ENCODE results near the gene CLMN. TPM values are rescaled to one million over a fixed set of nuclear protein-coding genes. Genes with fewer than 3 reads are reported as not detected.

Gene CLMN
- total RNA-seq, 1 donor: 0.36 TPM

GRCh38 chr14:95312311-95312710 is 7.4 kb downstream of the CLMN start:
- H3K4me3 ChIP-seq (ENCODE audit: low read depth, low read length): no peak overlapping the region
- DNase-seq (ENCODE audit: low read depth): no peak
- TF ChIP-seq CTCF (IDR thresholded peaks at IDR 0.05; ENCODE audit: insufficient read depth, low read length): no peak

- TF ChIP-seq CTCF (IDR thresholded peaks at IDR 0.05; ENCODE audit: insufficient read depth, low read length): no peak
- DNase-seq (ENCODE audit: low read depth): no peak
- H3K4me3 ChIP-seq (ENCODE audit: low read depth, low read length): no peak overlapping the region
These were observed 8.0 kb downstream of the CLMN start for GRCh38 chr14:95311752-95312151.

- H3K4me3 ChIP-seq (ENCODE audit: low read depth, low read length): no peak overlapping the region
- no peak for DNase-seq (ENCODE audit: low read depth)
- TF ChIP-seq CTCF (IDR thresholded peaks at IDR 0.05; ENCODE audit: insufficient read depth, low read length): no peak
These were observed 8.9 kb downstream of the CLMN start for GRCh38 chr14:95310635-95311380.

GRCh38 chr14:95309261-95310051 is 10.3 kb downstream of the CLMN start:
- TF ChIP-seq CTCF (IDR thresholded peaks at IDR 0.05; ENCODE audit: insufficient read depth, low read length): no peak
- H3K4me3 ChIP-seq (ENCODE audit: low read depth, low read length): no peak overlapping the region
- DNase-seq (ENCODE audit: low read depth): no peak

- H3K4me3 ChIP-seq (ENCODE audit: low read depth, low read length): no peak overlapping the region
- DNase-seq (ENCODE audit: low read depth): no peak
- no peak for TF ChIP-seq CTCF (IDR thresholded peaks at IDR 0.05; ENCODE audit: insufficient read depth, low read length)
These were observed 11.6 kb downstream of the CLMN start for GRCh38 chr14:95308073-95308472.

- TF ChIP-seq CTCF (IDR thresholded peaks at IDR 0.05; ENCODE audit: insufficient read depth, low read length): no peak
- no peak for DNase-seq (ENCODE audit: low read depth)
- H3K4me3 ChIP-seq (ENCODE audit: low read depth, low read length): no peak overlapping the region
These were observed 12.2 kb downstream of the CLMN start for GRCh38 chr14:95307402-95308041.

All from fibroblast of the aortic adventitia (primary cell).